Measurements from ENCODE around the gene CDK15. TPM values are rescaled to one million over a fixed set of nuclear protein-coding genes. Genes with fewer than 3 reads are reported as not detected.
"Not testable (repeated sequence)": the region's sequence is repeated elsewhere in the genome, so short reads cannot be mapped to it uniquely, and the experiment has no call there.

CDK15 gene
- total and polyA plus RNA-seq, 10 donors = 0.02 to 0.64 (median 0.16) TPM; not detected in 6

- H3K36me3 ChIP-seq = no peaks in the 10 kb centered on the region
- 69 to 83% (median 79%) methylated on average over 2 of the region's 2 CpGs for WGBS, 5 donors
- no peaks in the 10 kb centered on the region for H3K9me3 ChIP-seq
- no peak overlapping the region for H3K27ac ChIP-seq
- H3K4me1 ChIP-seq = peaks cover 0 to 5% (median 0%) of the 10 kb centered on the region in 6 donors
- H3K4me3 ChIP-seq = no peak overlapping the region
- intact Hi-C loops (cut with DNase I; ENCODE audit: low total_unique reads) = no loop called here
- DNase-seq = no peak
- TF ChIP-seq POLR2A (IDR thresholded peaks at IDR 0.05) (no peak), POLR2AphosphoS5 (IDR thresholded peaks at IDR 0.05) (no peak), CTCF (IDR thresholded peaks at IDR 0.05 in 8 of 11, conservative IDR thresholded peaks at IDR 0.05 in 3 of 11) (no peak)
- peaks cover 0 to 15% (median 0%) of the 10 kb centered on the region in 7 donors for H3K27me3 ChIP-seq (replicated peaks in 1 of 7)
Measured at GRCh38 chr2:201808027-201808426, 1.7 kb downstream of the CDK15 start.

GRCh38 chr2:201809633-201810032 is 3.3 kb downstream of the CDK15 start:
- Histone ChIP-seq H3K27me3 (replicated peaks in 1 of 7) (peaks cover 0 to 6% (median 0%) of the 10 kb centered on the region in 7 donors), H3K9me3 (no peaks in the 10 kb centered on the region), H3K4me1 (peaks cover 0 to 5% (median 0%) of the 10 kb centered on the region in 6 donors), H3K36me3 (no peaks in the 10 kb centered on the region), H3K4me3 (no peak overlapping the region), H3K27ac (no peak overlapping the region)
- DNase-seq = no peak
- intact Hi-C loops (cut with DNase I; ENCODE audit: low total_unique reads) = no loop called here
- TF ChIP-seq POLR2AphosphoS5 (IDR thresholded peaks at IDR 0.05) (no peak), CTCF (IDR thresholded peaks at IDR 0.05 in 8 of 11, conservative IDR thresholded peaks at IDR 0.05 in 3 of 11) (no peak), POLR2A (IDR thresholded peaks at IDR 0.05) (no peak)
- WGBS, 5 donors = 70 to 88% (median 83%) methylated on average over 4 of the region's 4 CpGs

GRCh38 chr2:201810604-201811003 is 4.3 kb downstream of the CDK15 start:
- H3K36me3 ChIP-seq; H3K9me3 ChIP-seq; H3K27ac ChIP-seq; DNase-seq; H3K4me3 ChIP-seq; H3K27me3 ChIP-seq (replicated peaks in 1 of 7); H3K4me1 ChIP-seq; intact Hi-C loops (cut with DNase I; ENCODE audit: low total_unique reads): not testable (repeated sequence)
- whole genome bisulfite sequencing, 5 donors = 89 to 98% (median 92%) methylated on average over 7 of the region's 7 CpGs

- H3K36me3 ChIP-seq = no peaks in the 10 kb centered on the region
- H3K4me3 ChIP-seq = no peak overlapping the region
- H3K9me3 ChIP-seq = no peaks in the 10 kb centered on the region
- no peak overlapping the region for H3K27ac ChIP-seq
- H3K27me3 ChIP-seq (replicated peaks in 1 of 7) = no peaks in the 10 kb centered on the region
- TF ChIP-seq CTCF (IDR thresholded peaks at IDR 0.05 in 8 of 11, conservative IDR thresholded peaks at IDR 0.05 in 3 of 11) = no peak
- no peak for TF ChIP-seq POLR2A (IDR thresholded peaks at IDR 0.05)
- no peak for TF ChIP-seq POLR2AphosphoS5 (IDR thresholded peaks at IDR 0.05)
- intact Hi-C loops (cut with DNase I; ENCODE audit: low total_unique reads) = no loop called here
- no peaks in the 10 kb centered on the region for H3K4me1 ChIP-seq
- no peak for DNase-seq
- 75 to 83% (median 81%) methylated on average over 9 of the region's 9 CpGs for WGBS, 5 donors
Measured at GRCh38 chr2:201813996-201814760, 7.8 kb downstream of the CDK15 start.
